GM13977 (cell line): ENCODE measurements around the gene RRBP1.
"Not testable (repeated sequence)": the region's sequence is repeated elsewhere in the genome, so short reads cannot be mapped to it uniquely, and the experiment has no call there.

Experiments
- DNase-seq: peaks from one replicate; pipeline ENCODE4 v3.0.0; 2012; ENCODE audit warnings: low spot score
- in situ Hi-C: fragments of 300-500 bp; cut with MboI; formaldehyde crosslinking; loops from one replicate; pipeline ENCODE4 v1.12.0; 2022; ENCODE audit warnings: low sequenced_read_pairs, low pct_unique_long_range_greater_than_20kb, mixed read lengths, inconsistent platforms; ENCODE audit not compliant: unreplicated experiment
- TF ChIP-seq, protein P1 (sequence below): IDR thresholded peaks from 2 replicates; pipeline ENCODE4 v1.5.1; 2012; ENCODE audit warnings: mild to moderate bottlenecking, control low read depth; ENCODE audit not compliant: insufficient read depth; ENCODE audit errors: extremely low read depth, missing control alignments

Gene RRBP1

GRCh38 chr20:17662333-17663039 is 19.6 kb downstream of the RRBP1 start:
- no peak for DNase-seq
- TF ChIP-seq, protein P1, sequence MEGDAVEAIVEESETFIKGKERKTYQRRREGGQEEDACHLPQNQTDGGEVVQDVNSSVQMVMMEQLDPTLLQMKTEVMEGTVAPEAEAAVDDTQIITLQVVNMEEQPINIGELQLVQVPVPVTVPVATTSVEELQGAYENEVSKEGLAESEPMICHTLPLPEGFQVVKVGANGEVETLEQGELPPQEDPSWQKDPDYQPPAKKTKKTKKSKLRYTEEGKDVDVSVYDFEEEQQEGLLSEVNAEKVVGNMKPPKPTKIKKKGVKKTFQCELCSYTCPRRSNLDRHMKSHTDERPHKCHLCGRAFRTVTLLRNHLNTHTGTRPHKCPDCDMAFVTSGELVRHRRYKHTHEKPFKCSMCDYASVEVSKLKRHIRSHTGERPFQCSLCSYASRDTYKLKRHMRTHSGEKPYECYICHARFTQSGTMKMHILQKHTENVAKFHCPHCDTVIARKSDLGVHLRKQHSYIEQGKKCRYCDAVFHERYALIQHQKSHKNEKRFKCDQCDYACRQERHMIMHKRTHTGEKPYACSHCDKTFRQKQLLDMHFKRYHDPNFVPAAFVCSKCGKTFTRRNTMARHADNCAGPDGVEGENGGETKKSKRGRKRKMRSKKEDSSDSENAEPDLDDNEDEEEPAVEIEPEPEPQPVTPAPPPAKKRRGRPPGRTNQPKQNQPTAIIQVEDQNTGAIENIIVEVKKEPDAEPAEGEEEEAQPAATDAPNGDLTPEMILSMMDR = no peak
- in situ Hi-C loops = no loop called here

DNA sequence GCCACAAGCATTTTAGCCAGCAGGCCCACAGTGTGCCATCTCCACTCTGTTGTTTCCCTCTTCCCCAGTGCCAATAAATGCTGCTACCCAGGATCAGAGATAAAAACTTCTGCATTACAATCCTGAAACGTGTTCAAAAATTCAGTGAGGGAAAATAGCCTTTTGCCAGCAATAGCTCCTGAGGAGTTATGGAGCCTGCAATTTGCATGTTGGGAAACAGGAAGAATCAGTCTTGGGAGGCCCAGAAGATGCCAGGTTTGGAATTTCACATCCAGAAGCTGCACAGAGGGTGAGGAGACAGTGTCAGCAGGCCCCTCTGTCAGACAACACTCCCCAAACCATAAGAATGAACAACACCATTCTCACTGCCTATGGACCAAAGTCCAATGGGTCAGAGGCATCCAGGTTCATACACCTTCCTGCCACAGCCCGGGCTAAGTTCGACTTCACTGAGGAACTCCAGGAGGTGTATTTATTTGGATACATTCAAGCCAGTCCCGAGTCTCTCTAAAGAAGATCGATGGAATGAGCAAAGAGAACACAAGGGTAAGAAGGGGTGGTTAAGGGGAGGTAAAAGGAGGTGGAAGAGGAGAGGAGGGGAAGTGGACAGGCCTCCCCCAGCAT is 20.8 kb downstream of the RRBP1 start:
- peak; percentile 20 for DNase-seq

DNA sequence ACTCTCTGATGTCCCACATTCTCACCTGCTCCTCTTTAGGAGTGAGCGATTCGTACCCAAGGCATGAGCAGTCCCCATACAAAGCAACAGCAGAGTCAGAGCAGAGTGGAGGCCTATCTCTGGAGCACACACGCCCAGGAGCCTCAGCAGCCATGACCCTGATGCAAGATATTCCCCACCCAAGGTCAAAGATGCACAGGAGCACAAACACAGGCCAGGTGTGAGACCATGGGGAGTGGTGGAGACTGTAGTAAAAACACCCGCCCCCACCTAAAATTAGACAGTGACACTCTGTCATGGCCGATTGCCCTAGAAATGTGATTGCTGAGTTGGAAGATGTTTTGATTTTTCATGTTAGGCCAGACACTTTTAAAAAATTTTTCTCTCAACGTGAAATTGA is 21.4 kb downstream of the RRBP1 start:
- in situ Hi-C loops = no loop called here
- TF ChIP-seq, protein P1 = no peak
- DNase-seq = peak; percentile 11

More for the DNA sequence above, 20.8 kb downstream of the RRBP1 start:
- TF ChIP-seq, protein P1 = no peak
- in situ Hi-C loops = no loop called here

- no peak for DNase-seq
- TF ChIP-seq, protein P1 = no peak
- in situ Hi-C loops = no loop called here
Measured at GRCh38 chr20:17659801-17660200, 22.2 kb downstream of the RRBP1 start.

DNA sequence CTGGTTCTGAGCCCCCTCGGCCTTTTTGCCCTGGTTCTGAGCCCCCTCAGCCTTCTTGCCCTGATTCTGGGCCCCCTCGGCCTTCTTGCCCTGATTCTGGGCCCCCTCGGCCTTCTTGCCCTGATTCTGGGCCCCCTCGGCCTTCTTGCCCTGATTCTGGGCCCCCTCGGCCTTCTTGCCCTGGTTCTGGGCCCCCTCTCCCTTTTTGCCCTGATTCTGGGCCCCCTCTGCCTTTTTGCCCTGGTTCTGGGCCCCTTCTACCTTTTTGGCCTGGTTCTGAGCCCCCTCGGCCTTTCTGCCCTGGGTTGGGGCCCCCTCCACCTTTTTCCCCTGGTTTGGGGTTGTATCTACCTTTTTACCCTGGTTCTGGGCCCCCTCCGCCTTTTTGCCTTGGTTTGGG is 22.7 kb downstream of the RRBP1 start:
- in situ Hi-C loops, DNase-seq: not testable (repeated sequence)

DNA sequence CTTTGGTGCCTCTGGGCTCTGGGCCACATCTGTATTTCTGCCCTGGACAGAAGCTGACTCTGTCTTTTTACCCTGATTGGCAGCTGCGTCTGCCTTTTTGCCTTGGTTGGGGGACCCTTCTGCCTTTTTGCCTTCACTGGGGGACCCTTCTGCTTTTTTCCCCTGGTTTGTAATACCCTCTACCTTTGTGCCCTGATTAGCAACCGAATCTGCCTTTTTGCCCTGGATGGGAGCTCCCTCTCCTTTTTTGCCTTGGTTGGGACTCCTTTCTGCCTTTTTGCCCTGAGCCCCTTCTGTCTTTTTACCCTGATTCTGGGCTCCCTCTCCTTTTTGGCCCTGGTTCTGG is 23.4 kb downstream of the RRBP1 start:
- TF ChIP-seq, protein P1 = no peak
- in situ Hi-C loops = no loop called here
- DNase-seq = no peak

DNA sequence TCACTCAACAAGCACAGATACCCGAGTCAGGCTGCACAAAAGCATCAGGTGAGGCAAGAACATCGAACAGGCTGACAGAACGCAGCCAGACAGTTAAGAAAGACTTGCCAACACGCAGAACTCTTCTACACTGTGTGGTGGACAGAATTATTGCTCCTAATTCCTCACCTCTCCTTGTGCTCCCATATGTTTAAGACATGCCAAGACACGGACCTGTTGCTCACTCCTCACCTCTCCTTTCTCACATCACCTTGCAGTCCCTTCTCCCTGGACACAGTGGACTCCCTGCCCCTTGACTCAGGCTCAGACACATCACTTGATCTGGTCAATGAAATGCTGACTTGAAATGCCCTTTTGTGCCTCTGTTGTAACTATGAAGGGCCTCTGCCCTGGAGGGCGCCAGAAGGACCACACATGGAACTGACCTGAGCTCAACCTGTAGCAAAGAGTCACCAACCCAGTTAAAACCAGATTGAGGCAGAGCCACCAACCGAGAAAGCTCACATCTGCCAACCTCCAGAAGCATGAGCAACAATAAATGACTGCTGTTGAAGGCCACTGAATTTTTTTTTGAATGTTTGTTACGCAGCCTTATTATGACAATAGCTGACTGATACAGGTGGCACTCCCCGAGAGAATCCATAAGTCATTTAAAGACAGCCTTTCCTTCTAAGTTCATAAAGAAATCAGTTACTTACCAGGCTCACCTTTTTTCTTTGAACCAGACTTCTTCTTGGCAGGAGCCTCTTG is 24.0 kb downstream of the RRBP1 start:
- TF ChIP-seq, protein P1 = no peak
- in situ Hi-C loops = no loop called here
- no peak for DNase-seq
